ENCODE results near the gene SFTA2. TPM values are rescaled to one million over a fixed set of nuclear protein-coding genes. Genes with fewer than 3 reads are reported as not detected.
A peak's percentile ranks its signal among the peaks of the same experiment; 100 is the strongest.

SFTA2 gene
- total RNA-seq, 4 donors from 2014 or later: not detected

GRCh38 chr6:30915591-30915946 lies 16.4 kb downstream of the SFTA2 start:
- Histone ChIP-seq H3K4me1 (peaks cover 24% of the 10 kb centered on the region), H3K27ac (no peak overlapping the region), H3K9me3 (no peaks in the 10 kb centered on the region), H3K27me3 (no peaks in the 10 kb centered on the region), H3K36me3 (peaks cover 63% of the 10 kb centered on the region), H3K4me3 (no peak overlapping the region)
- DNase-seq (ENCODE audit: low spot score in 2 of 2): no peak
- TF ChIP-seq EP300 (IDR thresholded peaks at IDR 0.05): no peak
- TF ChIP-seq POLR2A (IDR thresholded peaks at IDR 0.05): no peak
- TF ChIP-seq POLR2AphosphoS5 (IDR thresholded peaks at IDR 0.05): no peak
- TF ChIP-seq, protein P1, sequence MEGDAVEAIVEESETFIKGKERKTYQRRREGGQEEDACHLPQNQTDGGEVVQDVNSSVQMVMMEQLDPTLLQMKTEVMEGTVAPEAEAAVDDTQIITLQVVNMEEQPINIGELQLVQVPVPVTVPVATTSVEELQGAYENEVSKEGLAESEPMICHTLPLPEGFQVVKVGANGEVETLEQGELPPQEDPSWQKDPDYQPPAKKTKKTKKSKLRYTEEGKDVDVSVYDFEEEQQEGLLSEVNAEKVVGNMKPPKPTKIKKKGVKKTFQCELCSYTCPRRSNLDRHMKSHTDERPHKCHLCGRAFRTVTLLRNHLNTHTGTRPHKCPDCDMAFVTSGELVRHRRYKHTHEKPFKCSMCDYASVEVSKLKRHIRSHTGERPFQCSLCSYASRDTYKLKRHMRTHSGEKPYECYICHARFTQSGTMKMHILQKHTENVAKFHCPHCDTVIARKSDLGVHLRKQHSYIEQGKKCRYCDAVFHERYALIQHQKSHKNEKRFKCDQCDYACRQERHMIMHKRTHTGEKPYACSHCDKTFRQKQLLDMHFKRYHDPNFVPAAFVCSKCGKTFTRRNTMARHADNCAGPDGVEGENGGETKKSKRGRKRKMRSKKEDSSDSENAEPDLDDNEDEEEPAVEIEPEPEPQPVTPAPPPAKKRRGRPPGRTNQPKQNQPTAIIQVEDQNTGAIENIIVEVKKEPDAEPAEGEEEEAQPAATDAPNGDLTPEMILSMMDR (IDR thresholded peaks at IDR 0.05): peak in 1 of 2 donors; percentile 50
- WGBS: 26% methylated on average over 5 of the region's 5 CpGs

GRCh38 chr6:30914854-30915590 lies 16.9 kb downstream of the SFTA2 start:
- Histone ChIP-seq H3K36me3 (peaks cover 61% of the 10 kb centered on the region), H3K4me3 (peak overlapping the region; percentile 56), H3K27ac (peak overlapping the region; percentile 88), H3K4me1 (peaks cover 24% of the 10 kb centered on the region), H3K27me3 (no peaks in the 10 kb centered on the region), H3K9me3 (no peaks in the 10 kb centered on the region)
- WGBS: 20% methylated on average over 17 of the region's 17 CpGs
- no peak for DNase-seq (ENCODE audit: low spot score in 2 of 2)
- TF ChIP-seq POLR2A (IDR thresholded peaks at IDR 0.05) (no peak), EP300 (IDR thresholded peaks at IDR 0.05) (no peak), POLR2AphosphoS5 (IDR thresholded peaks at IDR 0.05) (no peak)
- TF ChIP-seq, protein P1 (IDR thresholded peaks at IDR 0.05): no peak

- H3K4me1 ChIP-seq: peaks cover 27% of the 10 kb centered on the region
- no peak for TF ChIP-seq EP300 (IDR thresholded peaks at IDR 0.05)
- TF ChIP-seq, protein P1 (IDR thresholded peaks at IDR 0.05): peak in 1 of 2 donors; percentile 28
- TF ChIP-seq POLR2A (IDR thresholded peaks at IDR 0.05): peak; percentile 41 to 78
- peak in 2 of 3 donors; percentile 37 to 57 for TF ChIP-seq POLR2AphosphoS5 (IDR thresholded peaks at IDR 0.05)
- H3K27ac ChIP-seq: peak within 1 kb of the TSS; percentile 88
- DNase-seq (ENCODE audit: low spot score in 2 of 2): peak; percentile 95 to 96
- H3K4me3 ChIP-seq: peak within 1 kb of the TSS; percentile 56
- no peaks in the 10 kb centered on the region for H3K9me3 ChIP-seq
- no peaks in the 10 kb centered on the region for H3K27me3 ChIP-seq
- H3K36me3 ChIP-seq: peaks cover 54% of the 10 kb centered on the region
- under 1% methylated on average over 37 of the region's 52 CpGs for WGBS
These were observed 17.7 kb downstream of the SFTA2 start, which contains the start of gene VARS2 for GRCh38 chr6:30914076-30914853. TSS of gene VARS2 (plus strand) at chr6:30914238. CDS start at chr6:30914837, 599 bp downstream.

- Histone ChIP-seq H3K27me3 (no peaks in the 10 kb centered on the region), H3K9me3 (no peaks in the 10 kb centered on the region), H3K4me3 (peak overlapping the region; percentile 56), H3K27ac (peak overlapping the region; percentile 88), H3K4me1 (peaks cover 33% of the 10 kb centered on the region), H3K36me3 (peaks cover 48% of the 10 kb centered on the region)
- no peak for TF ChIP-seq POLR2AphosphoS5 (IDR thresholded peaks at IDR 0.05)
- TF ChIP-seq POLR2A (IDR thresholded peaks at IDR 0.05): no peak
- no peak for TF ChIP-seq EP300 (IDR thresholded peaks at IDR 0.05)
- TF ChIP-seq, protein P1 (IDR thresholded peaks at IDR 0.05): no peak
- 0% methylated on average over 13 of the region's 31 CpGs for WGBS
- no peak for DNase-seq (ENCODE audit: low spot score in 2 of 2)
These were observed 18.3 kb downstream of the SFTA2 start for GRCh38 chr6:30913721-30914075.
